Daoy (cell line): ENCODE data around the gene PDGFA. TPM values are rescaled to one million over a fixed set of nuclear protein-coding genes. Genes with fewer than 3 reads are reported as not detected.

ENCODE experiments used
- DNase-seq: peaks from one replicate; pipeline ENCODE4 v3.0.0-alpha.2; 2015; ENCODE audit warnings: low read depth
- total RNA-seq: library from RNA; depleted of rRNA; stranded (reverse); fragments of >200 nt; shearing (Covaris generic); gene quantifications from 2 replicates; pipeline ENCODE4 v1.2.3, GENCODE V29; 2014; rRNA removed

PDGFA gene
- 23.1 and 34.1 TPM in 2 replicates for total RNA-seq

DNA sequence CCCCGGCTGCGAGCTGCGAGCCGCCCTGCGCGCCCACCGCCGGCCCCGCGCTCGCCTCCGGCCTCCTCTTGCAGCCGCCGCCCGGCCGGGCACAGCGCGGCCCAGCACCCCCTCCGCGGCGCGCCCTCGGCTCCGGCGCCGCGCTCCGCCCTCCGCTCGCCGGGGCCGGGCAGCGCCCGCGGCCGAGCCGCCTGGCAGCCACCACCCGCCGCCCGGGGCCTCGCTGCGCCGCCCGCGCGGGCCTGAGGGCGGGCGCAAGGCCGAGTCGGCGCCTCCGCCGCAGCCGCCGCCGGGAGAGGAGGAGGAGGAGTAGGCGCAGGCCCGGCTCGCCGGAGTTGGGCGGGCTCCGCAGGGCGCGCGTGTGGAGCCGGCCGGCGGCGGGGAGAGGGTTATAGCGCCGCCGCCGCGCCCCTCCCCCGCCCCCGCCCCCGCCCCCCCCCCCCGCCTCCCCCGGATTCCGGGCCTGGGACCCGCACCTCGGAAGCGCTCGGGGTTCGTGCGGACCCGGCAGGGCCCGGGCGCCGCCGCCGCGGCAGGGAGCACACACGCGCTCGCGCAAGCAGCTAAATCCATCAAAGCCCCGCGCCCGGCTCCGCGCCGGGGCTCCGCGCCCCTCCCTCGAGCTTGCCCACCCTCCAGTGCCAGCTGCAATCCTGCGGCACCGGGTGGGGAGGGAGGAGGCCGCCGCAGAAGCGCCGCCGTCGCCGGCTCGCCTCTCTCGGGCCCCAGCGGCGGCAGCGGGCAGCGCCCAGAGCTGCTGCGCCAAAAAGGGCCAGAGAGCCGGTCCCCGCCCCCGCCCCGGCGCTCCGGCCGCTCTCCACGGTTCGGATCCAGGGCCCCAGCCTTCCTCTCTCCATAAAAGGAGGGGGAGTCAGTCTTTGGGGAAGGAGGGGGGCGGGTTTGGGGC is at the start of gene PDGFA:
Gene PDGFA, minus strand, starts transcription at position 363 of the 907 bp plus-strand sequence. CDS start 845 bp downstream, outside the sequence.
- DNase-seq: peak; percentile 84

- DNase-seq: no peak
Measured at GRCh38 chr7:568031-568951, 48.6 kb upstream of the PDGFA start.

DNA sequence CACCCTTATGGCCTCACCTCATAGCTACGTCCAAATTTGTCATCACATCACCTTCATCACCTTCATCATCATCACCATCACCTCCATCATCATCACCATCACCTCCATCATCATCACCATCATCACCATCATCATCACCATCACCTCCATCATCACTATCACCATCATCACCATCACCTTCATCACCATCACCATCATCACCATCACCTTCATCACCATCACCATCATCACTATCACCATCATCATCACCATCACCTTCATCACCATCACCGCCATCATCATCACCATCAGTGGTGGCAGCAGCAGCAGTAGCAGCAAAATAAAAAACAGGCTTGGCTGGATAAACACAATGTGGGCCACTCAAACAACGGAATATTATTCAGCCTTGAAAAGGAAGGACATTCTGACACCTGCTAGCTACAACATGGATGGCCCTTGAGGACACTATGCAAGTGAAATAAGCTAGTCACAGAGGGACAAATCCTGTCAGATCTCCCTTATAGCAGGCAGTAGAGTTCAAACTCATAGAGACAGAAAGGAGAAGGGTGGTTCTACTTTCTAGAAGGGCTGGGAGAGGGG is 47.7 kb upstream of the PDGFA start:
- DNase-seq: no peak

- no peak for DNase-seq
Measured at GRCh38 chr7:566100-566499, 46.5 kb upstream of the PDGFA start.

- no peak for DNase-seq
Measured at GRCh38 chr7:564176-564865, 44.7 kb upstream of the PDGFA start.

DNA sequence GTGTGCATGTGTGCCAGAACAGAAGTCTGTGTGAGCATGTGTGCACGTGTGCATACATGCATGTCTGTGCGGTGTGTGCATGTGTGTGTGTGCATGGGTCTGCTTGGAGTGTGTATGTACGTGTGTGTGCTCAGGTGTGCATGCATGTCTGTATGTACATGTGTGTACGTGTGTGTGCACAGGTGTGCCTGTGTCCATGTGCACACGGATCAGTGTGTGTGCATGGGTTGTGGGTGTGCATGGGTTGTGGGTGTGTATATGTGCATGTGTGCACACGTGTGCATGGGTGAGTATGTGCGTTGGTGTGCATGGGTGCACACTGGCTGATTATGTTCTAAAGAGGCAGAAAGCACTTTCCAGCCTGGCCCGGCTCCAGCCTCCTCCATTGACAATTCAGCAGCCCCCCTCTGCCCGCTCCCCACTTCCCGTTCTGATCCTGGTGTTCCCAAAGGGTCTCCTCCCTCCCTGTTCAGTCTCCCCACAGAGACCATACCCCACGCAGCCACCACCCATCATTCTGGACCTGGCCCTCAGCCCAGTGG is 44.1 kb upstream of the PDGFA start:
- no peak for DNase-seq

DNA sequence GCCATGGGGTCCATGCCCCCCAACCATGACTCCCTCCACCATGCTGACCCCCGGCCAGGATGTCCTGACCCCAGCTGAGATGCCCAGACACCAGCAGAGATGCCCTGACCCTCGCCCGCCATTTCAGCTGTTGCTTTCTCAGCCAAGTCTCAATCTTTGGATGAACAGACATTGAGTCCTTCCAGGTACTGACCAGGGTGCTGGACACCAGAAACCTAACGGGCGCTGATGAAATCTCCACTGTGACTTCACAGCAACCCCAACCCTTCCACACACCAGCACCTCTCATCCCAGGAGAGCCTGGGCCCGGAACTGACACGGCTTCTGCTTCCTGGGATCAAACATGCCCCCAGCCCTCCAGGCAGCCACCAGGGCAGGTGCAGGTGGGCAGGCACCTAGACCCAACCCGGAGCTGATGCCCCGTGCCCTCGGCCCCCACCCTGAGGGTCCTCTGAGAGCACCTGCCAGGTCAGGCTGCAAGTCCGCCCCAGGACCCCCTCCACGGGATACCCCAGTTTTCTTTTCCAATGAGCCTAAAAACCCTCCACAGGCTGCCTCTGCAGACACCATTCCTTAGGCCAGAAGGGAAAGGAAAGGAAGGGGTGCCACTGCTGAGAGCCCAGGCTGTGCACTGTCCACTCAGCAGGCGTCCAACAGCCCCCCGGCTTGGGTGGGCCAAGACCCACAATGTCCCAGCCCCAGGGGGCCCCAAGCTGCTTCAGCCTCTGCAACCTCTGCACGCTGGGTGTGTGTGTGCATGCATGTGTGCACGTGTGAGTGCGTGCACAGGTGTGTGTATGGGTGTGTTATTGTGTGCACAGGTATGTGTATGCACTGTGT is 43.4 kb upstream of the PDGFA start:
- no peak for DNase-seq

DNA sequence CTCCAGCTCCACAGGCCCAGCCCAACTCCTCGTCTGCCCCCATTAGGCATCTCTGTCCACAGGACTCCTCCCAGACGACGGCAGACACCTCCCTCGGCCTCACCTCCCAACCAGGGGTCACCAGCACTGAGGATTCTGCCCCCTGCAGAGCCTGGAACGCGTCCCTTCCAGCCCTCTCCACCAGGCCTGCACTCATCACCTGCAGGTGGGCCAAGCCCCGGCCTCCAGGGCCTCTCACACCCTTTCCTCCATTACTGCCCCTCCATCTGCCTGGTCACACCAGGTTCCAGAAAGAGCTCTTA is 42.7 kb upstream of the PDGFA start:
- DNase-seq: no peak

GRCh38 chr7:561631-562373 is 42.2 kb upstream of the PDGFA start:
- no peak for DNase-seq

DNA sequence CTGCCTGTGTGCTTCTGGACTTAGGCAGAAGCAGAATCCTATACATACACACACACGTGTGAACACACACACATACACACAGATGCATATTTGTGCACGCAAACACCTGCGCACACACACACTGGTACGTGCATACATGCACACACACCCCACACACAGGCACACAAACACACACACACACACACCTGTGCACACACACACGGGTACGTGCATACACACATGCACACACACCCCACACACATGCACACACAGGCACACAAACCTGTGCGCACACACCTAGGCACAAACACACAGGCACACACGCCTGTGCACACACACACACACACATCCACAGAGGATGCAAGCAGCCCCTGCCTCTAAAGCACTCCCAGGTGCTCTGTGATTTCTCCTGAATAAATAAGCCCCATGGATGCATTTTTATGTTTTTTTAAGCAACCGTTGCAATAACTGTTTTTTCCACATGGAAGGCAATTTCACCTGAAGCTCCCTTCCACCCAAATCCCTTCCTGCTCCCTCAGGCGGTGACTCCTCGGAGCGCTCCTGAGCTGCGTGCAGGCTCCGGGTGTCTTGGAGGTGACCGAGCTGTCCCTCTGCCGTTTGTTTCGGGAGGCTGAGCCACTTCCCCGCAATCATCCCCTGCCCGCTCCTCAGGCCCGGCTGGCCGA is 41.5 kb upstream of the PDGFA start:
- no peak for DNase-seq

- DNase-seq: no peak
Measured at GRCh38 chr7:559396-559705, 39.7 kb upstream of the PDGFA start.

DNA sequence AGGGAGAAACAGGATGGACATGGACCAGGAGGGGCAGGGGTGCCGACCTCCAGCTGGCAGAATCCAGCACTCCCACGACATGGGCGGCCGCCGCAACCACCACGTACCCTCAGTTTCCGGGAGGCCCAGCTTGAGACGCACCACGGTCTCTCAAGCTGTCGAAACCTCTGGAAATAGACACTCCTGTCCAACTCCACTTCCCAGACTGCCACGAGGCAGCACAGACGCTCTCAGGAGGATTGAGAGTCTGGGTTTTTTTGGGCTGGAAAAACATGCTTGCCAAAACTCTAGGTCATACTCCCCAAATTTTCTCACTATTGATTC is 37.9 kb upstream of the PDGFA start:
- DNase-seq: no peak

DNA sequence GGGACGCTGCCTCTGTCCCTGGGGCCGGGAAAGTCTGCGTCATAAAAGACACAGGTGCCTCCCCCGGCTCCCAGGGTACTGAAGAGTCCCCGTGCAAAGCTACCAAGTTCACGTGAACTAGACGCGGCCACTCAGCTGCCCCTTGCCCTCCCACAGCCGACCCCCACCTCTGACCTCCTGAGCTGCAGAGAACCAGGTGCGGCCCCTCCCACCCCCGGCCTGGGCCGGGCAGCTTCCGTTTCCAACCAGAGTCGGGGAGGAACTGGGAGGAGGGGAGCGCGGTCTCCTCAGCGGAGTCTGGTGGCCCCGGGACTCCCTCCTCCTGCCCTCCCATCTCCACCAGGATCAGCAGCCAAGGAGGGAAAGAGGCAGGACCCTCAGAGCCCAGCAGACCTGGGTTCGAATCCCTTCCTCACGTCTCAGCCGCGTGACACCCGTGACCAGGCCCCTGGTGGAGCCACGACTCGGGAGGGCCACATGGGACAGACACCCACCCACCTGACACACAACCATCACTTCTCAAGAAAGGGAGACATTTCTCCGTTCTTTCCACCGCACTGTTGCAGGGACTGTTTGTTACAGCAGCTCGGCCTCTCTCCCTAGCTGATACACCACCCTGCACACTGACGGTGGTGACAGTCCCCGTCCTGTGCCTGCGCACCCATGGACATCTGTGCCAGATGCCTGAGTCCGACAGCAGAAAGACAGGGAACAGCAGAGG is 37.4 kb upstream of the PDGFA start:
- no peak for DNase-seq

GRCh38 chr7:556291-556826 is 36.7 kb upstream of the PDGFA start:
- no peak for DNase-seq

- DNase-seq: no peak
Measured at GRCh38 chr7:555551-556160, 36.0 kb upstream of the PDGFA start.

- DNase-seq: no peak
Measured at GRCh38 chr7:553636-554111, 34.0 kb upstream of the PDGFA start.

DNA sequence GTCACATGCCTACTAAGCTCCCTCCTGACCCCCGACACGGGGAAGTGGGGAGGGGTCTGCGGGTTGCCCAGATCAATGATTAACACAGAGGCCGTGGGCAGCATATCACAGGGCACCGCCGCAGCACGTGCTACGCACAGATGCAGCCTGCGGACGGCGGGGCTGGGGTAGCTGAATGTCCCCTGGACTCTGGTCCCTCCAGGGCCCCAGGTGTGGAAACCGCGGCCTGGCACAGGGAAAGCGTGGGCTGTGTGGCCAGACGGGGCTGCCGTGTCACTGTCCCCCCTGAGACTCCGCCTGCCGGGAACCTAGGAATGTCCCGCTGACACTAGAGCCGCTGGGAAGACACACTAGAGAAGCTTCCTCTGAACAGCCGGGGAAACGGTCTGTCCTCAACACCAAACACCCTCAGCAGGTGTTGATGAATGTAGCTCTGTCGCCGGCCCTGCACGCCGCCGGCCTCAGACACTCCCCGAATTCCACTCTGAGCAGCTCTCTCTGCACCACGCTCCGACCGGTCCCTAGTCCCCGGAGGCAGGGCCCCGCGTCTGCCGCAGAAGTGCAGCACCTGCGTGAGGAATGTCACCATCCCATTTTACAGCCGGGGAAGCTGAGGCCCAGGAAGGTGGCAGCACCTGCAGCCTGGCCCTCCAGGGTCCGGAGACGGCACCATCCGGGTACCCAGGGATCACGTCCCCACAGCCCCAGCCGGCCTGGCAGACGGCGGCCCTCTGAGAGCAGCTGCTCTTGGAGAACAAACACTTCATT is 33.4 kb upstream of the PDGFA start:
- DNase-seq: no peak
